22Rv1 (cell line): ENCODE data around the gene GTF2A1.

Experiments used
- ZFX ChIP-seq: fragments of 450-650 bp; IDR thresholded peaks from 2 replicates; pipeline ENCODE4 v1.6.1; 2017; ENCODE audit warnings: antibody characterized with exemption, borderline replicate concordance
- TF ChIP-seq, protein P1 (sequence below): fragments of 450-650 bp; IDR thresholded peaks from 2 replicates; pipeline ENCODE4 v1.5.1; 2017; ENCODE audit warnings: mild to moderate bottlenecking

DNA sequence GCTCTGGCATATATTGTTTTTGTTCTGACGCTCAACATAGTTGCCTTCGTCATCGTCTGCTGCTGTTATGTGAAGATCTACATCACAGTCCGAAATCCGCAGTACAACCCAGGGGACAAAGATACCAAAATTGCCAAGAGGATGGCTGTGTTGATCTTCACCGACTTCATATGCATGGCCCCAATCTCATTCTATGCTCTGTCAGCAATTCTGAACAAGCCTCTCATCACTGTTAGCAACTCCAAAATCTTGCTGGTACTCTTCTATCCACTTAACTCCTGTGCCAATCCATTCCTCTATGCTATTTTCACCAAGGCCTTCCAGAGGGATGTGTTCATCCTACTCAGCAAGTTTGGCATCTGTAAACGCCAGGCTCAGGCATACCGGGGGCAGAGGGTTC, 77.0 kb downstream of the GTF2A1 start:
- TF ChIP-seq, protein P1, sequence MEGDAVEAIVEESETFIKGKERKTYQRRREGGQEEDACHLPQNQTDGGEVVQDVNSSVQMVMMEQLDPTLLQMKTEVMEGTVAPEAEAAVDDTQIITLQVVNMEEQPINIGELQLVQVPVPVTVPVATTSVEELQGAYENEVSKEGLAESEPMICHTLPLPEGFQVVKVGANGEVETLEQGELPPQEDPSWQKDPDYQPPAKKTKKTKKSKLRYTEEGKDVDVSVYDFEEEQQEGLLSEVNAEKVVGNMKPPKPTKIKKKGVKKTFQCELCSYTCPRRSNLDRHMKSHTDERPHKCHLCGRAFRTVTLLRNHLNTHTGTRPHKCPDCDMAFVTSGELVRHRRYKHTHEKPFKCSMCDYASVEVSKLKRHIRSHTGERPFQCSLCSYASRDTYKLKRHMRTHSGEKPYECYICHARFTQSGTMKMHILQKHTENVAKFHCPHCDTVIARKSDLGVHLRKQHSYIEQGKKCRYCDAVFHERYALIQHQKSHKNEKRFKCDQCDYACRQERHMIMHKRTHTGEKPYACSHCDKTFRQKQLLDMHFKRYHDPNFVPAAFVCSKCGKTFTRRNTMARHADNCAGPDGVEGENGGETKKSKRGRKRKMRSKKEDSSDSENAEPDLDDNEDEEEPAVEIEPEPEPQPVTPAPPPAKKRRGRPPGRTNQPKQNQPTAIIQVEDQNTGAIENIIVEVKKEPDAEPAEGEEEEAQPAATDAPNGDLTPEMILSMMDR: no peak
- TF ChIP-seq ZFX: no peak
